Measurements from ENCODE around the gene RIPOR3.

The RIPOR3 gene

GRCh38 chr20:50628853-50629669 is 62.3 kb downstream of the RIPOR3 start:
- TF ChIP-seq, protein P1, sequence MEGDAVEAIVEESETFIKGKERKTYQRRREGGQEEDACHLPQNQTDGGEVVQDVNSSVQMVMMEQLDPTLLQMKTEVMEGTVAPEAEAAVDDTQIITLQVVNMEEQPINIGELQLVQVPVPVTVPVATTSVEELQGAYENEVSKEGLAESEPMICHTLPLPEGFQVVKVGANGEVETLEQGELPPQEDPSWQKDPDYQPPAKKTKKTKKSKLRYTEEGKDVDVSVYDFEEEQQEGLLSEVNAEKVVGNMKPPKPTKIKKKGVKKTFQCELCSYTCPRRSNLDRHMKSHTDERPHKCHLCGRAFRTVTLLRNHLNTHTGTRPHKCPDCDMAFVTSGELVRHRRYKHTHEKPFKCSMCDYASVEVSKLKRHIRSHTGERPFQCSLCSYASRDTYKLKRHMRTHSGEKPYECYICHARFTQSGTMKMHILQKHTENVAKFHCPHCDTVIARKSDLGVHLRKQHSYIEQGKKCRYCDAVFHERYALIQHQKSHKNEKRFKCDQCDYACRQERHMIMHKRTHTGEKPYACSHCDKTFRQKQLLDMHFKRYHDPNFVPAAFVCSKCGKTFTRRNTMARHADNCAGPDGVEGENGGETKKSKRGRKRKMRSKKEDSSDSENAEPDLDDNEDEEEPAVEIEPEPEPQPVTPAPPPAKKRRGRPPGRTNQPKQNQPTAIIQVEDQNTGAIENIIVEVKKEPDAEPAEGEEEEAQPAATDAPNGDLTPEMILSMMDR (IDR thresholded peaks at IDR 0.05; ENCODE audit: poor library complexity, severe bottlenecking) = no peak
- Histone ChIP-seq H3K4me3 (ENCODE audit: severe bottlenecking) (no peak overlapping the region), H3K36me3 (ENCODE audit: low read depth) (no peaks in the 10 kb centered on the region), H3K27ac (ENCODE audit: poor library complexity, severe bottlenecking) (peak overlapping the region; percentile 1), H3K4me1 (ENCODE audit: insufficient read depth, poor library complexity, severe bottlenecking) (peaks cover 24% of the 10 kb centered on the region), H3K27me3 (ENCODE audit: insufficient read depth, poor library complexity, severe bottlenecking) (no peaks in the 10 kb centered on the region), H3K9me3 (ENCODE audit: severe bottlenecking) (no peaks in the 10 kb centered on the region)
- DNase-seq (ENCODE audit: low spot score) = peak; percentile 83
- ATAC-seq (ENCODE audit: low read depth) = no peak

GRCh38 chr20:50628332-50628731 is 63.0 kb downstream of the RIPOR3 start:
- H3K36me3 ChIP-seq (ENCODE audit: low read depth) = no peaks in the 10 kb centered on the region
- ATAC-seq (ENCODE audit: low read depth) (no peak), DNase-seq (ENCODE audit: low spot score) (peak; percentile 79)
- no peak overlapping the region for H3K4me3 ChIP-seq (ENCODE audit: severe bottlenecking)
- TF ChIP-seq, protein P1 (IDR thresholded peaks at IDR 0.05; ENCODE audit: poor library complexity, severe bottlenecking) = no peak
- peaks cover 24% of the 10 kb centered on the region for H3K4me1 ChIP-seq (ENCODE audit: insufficient read depth, poor library complexity, severe bottlenecking)
- no peaks in the 10 kb centered on the region for H3K9me3 ChIP-seq (ENCODE audit: severe bottlenecking)
- no peak overlapping the region for H3K27ac ChIP-seq (ENCODE audit: poor library complexity, severe bottlenecking)
- no peaks in the 10 kb centered on the region for H3K27me3 ChIP-seq (ENCODE audit: insufficient read depth, poor library complexity, severe bottlenecking)

GRCh38 chr20:50627747-50628146 is 63.6 kb downstream of the RIPOR3 start:
- ATAC-seq (ENCODE audit: low read depth) = no peak
- TF ChIP-seq, protein P1 (IDR thresholded peaks at IDR 0.05; ENCODE audit: poor library complexity, severe bottlenecking) = no peak

DNA sequence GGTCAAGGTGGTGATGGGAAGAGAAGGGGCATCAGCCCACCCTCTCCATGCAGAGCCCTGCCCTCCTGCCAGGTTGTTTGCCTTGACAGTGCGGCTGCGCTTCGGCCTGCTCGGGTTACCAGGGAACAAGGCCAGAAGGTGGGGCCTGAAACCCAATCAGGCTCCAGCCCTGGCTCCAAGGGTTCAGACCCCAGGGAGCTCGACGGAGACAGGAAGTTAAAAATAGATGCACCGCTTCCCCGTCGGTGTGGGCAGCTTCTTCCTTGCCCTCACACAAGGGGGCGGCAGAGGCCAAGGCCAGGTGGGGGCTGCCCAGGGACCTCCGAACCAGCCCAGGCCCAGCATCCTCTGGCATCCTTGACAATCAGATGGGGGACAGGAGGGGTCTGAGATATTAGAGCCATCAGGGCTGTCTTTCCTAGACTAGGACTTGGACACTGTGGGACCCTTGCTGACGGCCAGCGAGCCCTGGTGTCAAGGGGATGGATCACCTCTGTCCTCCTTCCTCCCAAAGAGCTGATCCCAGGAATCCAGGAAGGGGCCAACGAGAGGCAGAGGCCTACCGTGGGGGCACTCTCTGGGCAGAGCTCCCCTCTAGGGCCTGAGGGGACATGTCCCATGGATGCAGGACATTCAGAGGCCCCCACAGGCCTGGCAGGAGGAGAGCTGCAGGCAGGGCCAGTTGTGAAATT is 65.2 kb downstream of the RIPOR3 start:
- DNase-seq (ENCODE audit: low spot score) (peak; percentile 85), ATAC-seq (ENCODE audit: low read depth) (no peak)
- Histone ChIP-seq H3K36me3 (ENCODE audit: low read depth) (no peaks in the 10 kb centered on the region), H3K4me3 (ENCODE audit: severe bottlenecking) (no peak overlapping the region), H3K27ac (ENCODE audit: poor library complexity, severe bottlenecking) (peak overlapping the region; percentile 49), H3K4me1 (ENCODE audit: insufficient read depth, poor library complexity, severe bottlenecking) (peaks cover 24% of the 10 kb centered on the region), H3K9me3 (ENCODE audit: severe bottlenecking) (peaks cover 4% of the 10 kb centered on the region), H3K27me3 (ENCODE audit: insufficient read depth, poor library complexity, severe bottlenecking) (no peaks in the 10 kb centered on the region)
- TF ChIP-seq, protein P1 (IDR thresholded peaks at IDR 0.05; ENCODE audit: poor library complexity, severe bottlenecking) = peak; percentile 90

More at GRCh38 chr20:50627747-50628146, 63.6 kb downstream of the RIPOR3 start:
- peak; percentile 72 for DNase-seq (ENCODE audit: low spot score)
- peaks cover 24% of the 10 kb centered on the region for H3K4me1 ChIP-seq (ENCODE audit: insufficient read depth, poor library complexity, severe bottlenecking)
- no peaks in the 10 kb centered on the region for H3K36me3 ChIP-seq (ENCODE audit: low read depth)
- H3K27me3 ChIP-seq (ENCODE audit: insufficient read depth, poor library complexity, severe bottlenecking) = no peaks in the 10 kb centered on the region
- no peaks in the 10 kb centered on the region for H3K9me3 ChIP-seq (ENCODE audit: severe bottlenecking)
- H3K4me3 ChIP-seq (ENCODE audit: severe bottlenecking) = no peak overlapping the region
- H3K27ac ChIP-seq (ENCODE audit: poor library complexity, severe bottlenecking) = no peak overlapping the region
